Daoy (cell line): Measurements from ENCODE around the gene TRNAU1AP. TPM values are rescaled to one million over a fixed set of nuclear protein-coding genes. Genes with fewer than 3 reads are reported as not detected.
"Not testable (repeated sequence)": the region's sequence is repeated elsewhere in the genome, so short reads cannot be mapped to it uniquely, and the experiment has no call there.

Source experiments
- DNase-seq: peaks from one replicate; pipeline ENCODE4 v3.0.0-alpha.2; 2015; ENCODE audit warnings: low read depth
- total RNA-seq: library from RNA; depleted of rRNA; stranded (reverse); fragments of >200 nt; shearing (Covaris generic); gene quantifications from 2 replicates; pipeline ENCODE4 v1.2.3, GENCODE V29; 2014

The TRNAU1AP gene
- total RNA-seq, 1 experiment from 2014 or later: 27.3 TPM

- DNase-seq: no peak
Observed at GRCh38 chr1:28521502-28522164, 31.3 kb upstream of the TRNAU1AP start.

GRCh38 chr1:28522537-28522936, 30.3 kb upstream of the TRNAU1AP start:
- not testable (repeated sequence) for DNase-seq

GRCh38 chr1:28525002-28525642, 27.8 kb upstream of the TRNAU1AP start:
- DNase-seq: not testable (repeated sequence)

GRCh38 chr1:28526886-28527285, 26.0 kb upstream of the TRNAU1AP start:
- no peak for DNase-seq

GRCh38 chr1:28530456-28530855, 22.4 kb upstream of the TRNAU1AP start:
- no peak for DNase-seq

GRCh38 chr1:28534671-28535070, 18.2 kb upstream of the TRNAU1AP start:
- DNase-seq: no peak

- no peak for DNase-seq
Observed at GRCh38 chr1:28535180-28535579, 17.7 kb upstream of the TRNAU1AP start.

- no peak for DNase-seq
Observed at GRCh38 chr1:28537457-28538199, 15.3 kb upstream of the TRNAU1AP start.

- no peak for DNase-seq
Observed at GRCh38 chr1:28538286-28538685, 14.6 kb upstream of the TRNAU1AP start.

GRCh38 chr1:28540651-28541050, 12.2 kb upstream of the TRNAU1AP start:
- DNase-seq: no peak

GRCh38 chr1:28541414-28542015, 11.4 kb upstream of the TRNAU1AP start:
- not testable (repeated sequence) for DNase-seq

GRCh38 chr1:28545246-28545628, 7.6 kb upstream of the TRNAU1AP start:
- DNase-seq: no peak

GRCh38 chr1:28548318-28548717, 4.6 kb upstream of the TRNAU1AP start:
- no peak for DNase-seq

GRCh38 chr1:28551381-28551780, 1.5 kb upstream of the TRNAU1AP start:
- DNase-seq: no peak

GRCh38 chr1:28560886-28561285, 8.0 kb downstream of the TRNAU1AP start:
- no peak for DNase-seq

GRCh38 chr1:28564310-28564709, 11.4 kb downstream of the TRNAU1AP start:
- no peak for DNase-seq

GRCh38 chr1:28565040-28565439, 12.2 kb downstream of the TRNAU1AP start:
- no peak for DNase-seq

GRCh38 chr1:28565726-28566125, 12.8 kb downstream of the TRNAU1AP start:
- no peak for DNase-seq

- no peak for DNase-seq
Observed at GRCh38 chr1:28566931-28567330, 14.0 kb downstream of the TRNAU1AP start.

GRCh38 chr1:28571911-28572310, 19.0 kb downstream of the TRNAU1AP start:
- no peak for DNase-seq

GRCh38 chr1:28572891-28573290, 20.0 kb downstream of the TRNAU1AP start:
- DNase-seq: not testable (repeated sequence)

- no peak for DNase-seq
Observed at GRCh38 chr1:28573564-28573963, 20.7 kb downstream of the TRNAU1AP start.
